Panc1 (cell line): ENCODE results near the gene NEFH.

ENCODE experiments used
- CTCF ChIP-seq: fragments of 450-650 bp; IDR thresholded peaks from 2 replicates; pipeline ENCODE4 v1.5.1; 2017; ENCODE audit warnings: mild to moderate bottlenecking
- POLR2AphosphoS5 ChIP-seq: IDR thresholded peaks from 2 replicates; pipeline ENCODE4 v1.6.1; 2012; ENCODE audit warnings: mild to moderate bottlenecking, low read depth, low read length, moderate library complexity
- REST ChIP-seq, 2 experiments: IDR thresholded peaks; 2 replicates each; pipeline ENCODE4 v1.6.1; 2011 to 2012; ENCODE audit warnings: low read depth in 2 of 2, control low read depth in 1 of 2, low read length in 1 of 2, mild to moderate bottlenecking in 1 of 2, moderate library complexity in 1 of 2; ENCODE audit not compliant: insufficient read depth in 1 of 2
- SIN3A ChIP-seq: IDR thresholded peaks from 2 replicates; pipeline ENCODE4 v1.6.1; 2012; ENCODE audit warnings: low read depth, mild to moderate bottlenecking, low read length, moderate library complexity, borderline replicate concordance; ENCODE audit not compliant: insufficient read depth
- TCF7L2 ChIP-seq: IDR thresholded peaks from 2 replicates; pipeline ENCODE4 v1.6.1; 2011; ENCODE audit warnings: mild to moderate bottlenecking, low read depth, low read length, inconsistent platforms

GRCh38 chr22:29475550-29475949 lies 4.5 kb upstream of the NEFH start:
- no peak for TF ChIP-seq REST (IDR thresholded peaks at IDR 0.05; ENCODE audit: insufficient read depth in 1 of 2, low read depth in 2 of 2, low read length in 1 of 2)
- no peak for TF ChIP-seq CTCF
- no peak for TF ChIP-seq POLR2AphosphoS5
- TF ChIP-seq TCF7L2, result no peak
- no peak for TF ChIP-seq SIN3A
